Measurements from ENCODE around the gene MYO7B.
"Not testable (repeated sequence)": the region's sequence is repeated elsewhere in the genome, so short reads cannot be mapped to it uniquely, and the experiment has no call there.

Gene MYO7B

DNA sequence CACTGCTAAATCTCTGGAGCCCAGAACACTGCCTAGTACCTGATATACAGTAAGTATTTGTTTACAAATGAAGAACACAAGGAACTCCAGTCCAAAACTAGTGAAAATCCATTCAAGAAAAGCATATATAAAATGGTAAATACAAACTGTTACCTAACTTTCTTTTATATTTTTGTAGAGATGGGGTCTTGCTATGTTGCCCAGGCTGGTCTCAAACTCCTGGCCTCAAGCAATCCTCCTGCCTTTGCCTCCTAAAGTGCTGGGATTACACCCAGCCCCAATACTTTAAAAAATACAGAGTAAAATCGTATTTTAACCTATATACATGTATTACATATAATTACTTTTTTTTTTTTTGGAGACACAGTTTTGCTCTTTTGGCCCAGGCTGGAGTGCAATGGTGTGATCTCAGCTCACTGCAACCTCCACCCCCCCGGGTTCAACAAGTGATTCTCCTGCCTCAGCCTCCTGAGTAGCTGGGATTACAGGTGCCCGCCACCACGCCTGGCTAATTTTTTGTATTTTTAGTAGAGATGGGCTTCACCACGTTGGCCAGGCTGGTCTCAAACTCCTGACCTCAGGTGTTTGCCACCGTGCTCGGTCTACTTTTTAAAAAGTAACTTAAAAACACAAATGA, 11.2 kb upstream of the MYO7B start:
- DNase-seq (ENCODE audit: low read depth), result not testable (repeated sequence)

DNA sequence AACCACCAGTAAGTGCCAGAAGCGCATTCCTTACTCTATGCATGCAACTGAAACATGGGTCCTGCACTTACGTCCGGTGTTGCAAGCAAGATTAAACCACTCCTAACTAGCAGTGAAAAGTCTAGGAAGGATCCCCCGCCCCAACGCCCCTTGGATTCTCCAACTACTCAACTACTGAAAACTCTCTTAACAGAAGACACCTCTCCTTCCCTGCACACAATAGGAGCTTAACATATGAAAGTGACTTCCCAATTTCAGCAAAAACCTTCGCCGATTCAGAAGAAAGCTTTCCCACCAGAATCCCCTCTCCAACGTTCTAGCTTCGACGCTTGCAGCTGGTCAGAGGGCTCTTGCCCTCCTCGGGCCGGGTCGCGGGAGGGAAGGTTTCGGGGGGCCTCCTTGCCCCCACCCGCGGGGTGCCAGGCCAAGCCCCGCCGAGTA, 9.8 kb upstream of the MYO7B start:
- no peak for DNase-seq (ENCODE audit: low read depth)

DNA sequence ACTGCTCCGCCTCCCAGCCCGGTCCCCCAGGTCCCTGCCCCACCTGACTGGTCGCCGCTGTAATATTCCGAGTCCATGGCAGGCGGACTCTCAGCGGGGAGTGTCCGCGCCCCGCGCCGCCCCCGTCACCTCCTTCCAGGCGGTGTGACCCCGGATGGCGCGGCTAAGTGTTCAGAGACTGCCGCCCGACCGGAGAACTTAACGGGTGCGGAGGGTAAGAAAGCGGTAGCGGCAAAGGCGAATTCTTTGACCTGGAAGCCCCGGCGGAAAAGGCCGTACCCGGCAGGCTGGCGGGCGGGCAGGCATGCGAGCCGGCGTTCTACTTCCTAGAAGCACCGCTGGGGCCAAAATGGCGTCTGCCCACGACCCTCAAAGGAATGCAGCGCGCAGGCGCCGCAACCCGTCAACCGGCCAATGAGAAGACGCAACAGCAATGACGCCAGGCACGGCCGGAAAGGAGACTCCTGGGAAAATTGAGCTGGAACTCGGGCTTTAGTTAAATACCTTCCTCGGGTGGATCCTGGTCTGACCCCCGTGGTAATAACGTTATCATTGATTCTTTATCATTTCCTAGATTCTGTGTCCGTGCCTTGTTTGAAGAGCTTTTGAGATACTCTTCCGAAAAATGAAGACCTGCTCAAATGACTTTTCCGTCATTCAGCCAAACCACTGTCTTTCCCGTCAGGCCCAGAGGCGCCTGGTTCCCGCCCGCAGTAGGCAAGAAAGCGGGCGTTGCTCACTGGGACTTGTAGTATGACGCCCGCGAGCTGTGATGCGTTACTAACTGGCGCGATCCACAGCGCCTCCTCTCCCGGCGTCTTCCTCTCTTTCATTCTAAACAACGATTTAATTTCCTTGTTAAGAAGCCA, 9.1 kb upstream of the MYO7B start, which contains the start of gene IWS1:
TSS of gene IWS1 (minus strand) at position 358 of the 869 bp plus-strand sequence. CDS start at position 77, 281 bp downstream.
- DNase-seq (ENCODE audit: low read depth), result peak; percentile 88

DNA sequence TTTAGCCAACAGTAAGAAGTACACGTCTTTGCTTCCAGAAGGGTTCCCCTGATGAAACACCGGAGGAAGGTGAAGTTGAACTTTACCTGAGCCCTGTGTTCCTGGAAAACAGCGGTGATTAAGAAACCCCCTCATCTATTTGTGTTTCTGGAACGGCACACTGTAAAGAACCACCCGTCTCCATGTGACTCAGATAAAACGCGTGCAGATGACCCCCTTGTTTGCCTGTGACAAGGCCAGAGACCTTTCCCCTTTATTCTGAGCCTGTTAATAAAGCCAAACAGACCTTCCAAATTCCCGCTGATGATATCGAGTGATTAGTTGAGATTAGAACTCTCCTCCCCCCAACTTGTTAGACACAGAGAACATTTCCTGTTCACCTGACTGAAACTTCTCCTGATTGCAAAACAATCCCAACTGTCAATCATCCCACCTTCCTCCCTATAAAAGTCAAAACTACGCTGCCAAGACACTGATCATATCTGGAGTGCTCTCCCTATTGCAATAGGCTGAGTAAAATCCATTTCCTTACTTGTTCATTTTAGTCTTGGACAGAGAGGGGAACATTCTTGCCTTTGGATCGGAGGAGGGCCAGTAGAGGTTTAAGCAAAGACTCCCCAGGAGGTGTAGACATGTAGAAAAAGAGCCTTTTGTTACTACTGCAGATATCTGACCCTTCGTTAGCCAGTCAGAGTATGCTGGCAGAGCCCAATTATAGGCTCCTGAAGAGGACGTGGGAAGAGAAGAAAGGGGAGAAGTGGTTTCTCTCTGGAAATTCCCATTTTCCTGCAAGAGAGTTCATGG, 8.3 kb upstream of the MYO7B start:
- DNase-seq (ENCODE audit: low read depth), result no peak

DNA sequence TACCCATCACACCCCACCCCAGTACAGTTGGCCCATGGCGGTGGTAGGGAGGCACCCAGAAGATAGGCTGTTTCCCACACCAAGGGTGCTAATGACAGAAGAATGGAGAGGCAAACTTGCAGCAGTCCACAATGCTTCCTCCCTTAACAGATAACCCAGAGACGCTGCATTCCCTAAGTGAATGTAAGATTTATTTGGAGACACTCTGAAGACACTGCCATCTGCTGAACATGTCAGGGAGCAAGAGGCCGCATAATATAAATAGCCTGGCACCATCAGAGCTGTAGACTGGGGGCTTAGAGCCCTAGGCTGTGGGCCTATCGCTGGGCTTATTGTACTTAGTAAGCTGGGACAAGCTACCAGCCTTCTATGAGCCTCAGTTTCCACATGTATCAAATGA, 7.0 kb upstream of the MYO7B start:
- no peak for DNase-seq (ENCODE audit: low read depth)

DNA sequence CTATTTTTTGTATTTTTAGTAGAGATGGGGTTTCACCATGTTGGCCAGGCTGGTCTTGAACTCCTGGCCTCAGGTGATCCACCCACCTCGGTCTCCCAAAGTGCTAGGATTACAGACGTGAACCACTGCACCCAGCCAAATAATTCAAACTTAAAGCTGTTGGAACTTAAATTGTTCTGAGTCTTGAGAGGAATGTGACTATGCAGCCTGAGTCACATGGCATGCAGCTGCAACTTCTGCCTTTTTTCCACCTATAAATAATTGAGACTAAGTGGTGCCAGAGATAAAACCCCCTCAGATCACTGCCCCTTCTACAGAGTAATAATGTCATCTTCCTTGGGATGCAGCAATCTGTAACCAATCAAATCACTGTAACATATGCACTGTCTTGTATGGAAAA, 6.1 kb upstream of the MYO7B start:
- not testable (repeated sequence) for DNase-seq (ENCODE audit: low read depth)

DNA sequence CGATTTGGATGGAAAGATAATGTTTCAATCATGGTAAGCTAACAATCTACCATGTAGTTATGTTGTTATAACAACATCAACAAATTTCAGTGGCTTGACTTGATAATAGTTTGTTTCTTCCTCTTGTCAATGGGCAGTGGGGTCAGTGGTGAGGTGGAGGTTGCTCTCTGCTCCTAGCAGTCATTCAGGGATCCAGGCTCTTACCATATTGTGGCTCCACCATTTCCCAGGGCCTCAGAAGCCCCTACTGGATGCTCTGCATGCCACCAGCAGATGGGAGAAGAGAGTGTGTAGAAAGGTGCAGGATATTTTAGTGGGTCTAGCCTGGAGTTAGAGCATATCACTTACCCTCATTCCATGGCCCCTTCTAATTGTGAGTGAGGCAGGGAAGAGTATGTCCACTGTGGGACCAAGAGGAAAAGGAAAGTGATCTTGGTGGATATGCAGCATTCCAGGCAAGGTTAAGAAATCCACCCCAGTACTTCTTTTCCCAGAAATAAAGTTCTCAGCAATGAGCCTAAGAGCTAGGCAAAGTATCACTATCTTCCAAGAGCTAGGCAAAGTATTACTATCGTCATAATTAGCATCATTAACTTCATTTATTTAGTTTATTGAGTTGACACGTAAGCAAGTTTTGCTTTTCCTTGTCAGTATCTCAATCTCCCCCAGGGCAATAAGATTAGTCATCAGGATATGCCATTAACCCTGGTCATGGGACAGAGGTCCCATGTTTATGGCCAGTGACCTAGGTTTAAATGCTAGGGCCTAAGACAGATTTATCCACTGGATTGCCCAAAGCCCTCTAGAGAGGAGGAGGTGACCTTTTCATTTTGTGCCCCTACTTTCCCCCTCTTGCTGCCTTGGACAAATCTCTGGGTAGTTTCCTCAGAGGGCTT, 5.0 kb upstream of the MYO7B start:
- no peak for DNase-seq (ENCODE audit: low read depth)

DNA sequence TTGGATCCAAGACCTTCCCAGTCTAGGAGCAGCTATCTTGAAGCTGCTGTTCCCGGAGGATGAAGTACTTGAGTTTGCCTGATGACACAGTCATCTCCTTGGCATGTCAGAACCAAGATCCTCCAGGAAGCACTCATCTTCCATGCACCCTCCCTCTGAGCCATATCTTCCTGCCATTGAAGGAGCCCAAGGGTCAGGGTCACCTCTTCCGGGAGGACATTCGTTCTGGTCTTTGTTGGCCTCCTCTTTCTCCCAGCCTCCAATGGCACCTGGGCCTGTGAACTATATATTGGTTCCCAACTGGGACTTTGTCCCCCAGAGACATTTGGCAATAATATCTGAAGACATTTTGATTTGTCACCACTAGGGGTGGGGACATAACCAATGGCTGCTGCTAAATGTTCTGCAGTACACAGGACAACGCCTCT, 4.2 kb upstream of the MYO7B start:
- no peak for DNase-seq (ENCODE audit: low read depth)

DNA sequence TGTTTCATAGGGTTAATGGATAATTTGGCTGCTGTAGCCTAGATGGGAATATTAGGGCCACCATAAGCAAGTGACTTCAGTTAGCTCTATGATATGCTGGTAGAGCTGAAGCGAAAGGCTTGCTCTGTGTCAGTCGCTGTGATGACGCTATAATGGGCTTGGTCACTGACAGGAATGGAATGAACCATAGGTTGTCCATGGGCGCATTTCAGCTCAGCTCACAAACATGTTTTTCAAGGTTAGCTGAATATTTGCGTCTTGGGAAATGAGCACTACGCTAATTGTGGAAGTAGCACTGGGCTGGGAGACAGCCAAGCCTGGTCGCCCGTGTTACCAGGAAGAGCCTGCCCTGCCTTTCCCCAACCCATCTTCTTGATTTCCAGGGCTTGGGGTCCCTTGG, 3.2 kb upstream of the MYO7B start:
- no peak for DNase-seq (ENCODE audit: low read depth)

DNA sequence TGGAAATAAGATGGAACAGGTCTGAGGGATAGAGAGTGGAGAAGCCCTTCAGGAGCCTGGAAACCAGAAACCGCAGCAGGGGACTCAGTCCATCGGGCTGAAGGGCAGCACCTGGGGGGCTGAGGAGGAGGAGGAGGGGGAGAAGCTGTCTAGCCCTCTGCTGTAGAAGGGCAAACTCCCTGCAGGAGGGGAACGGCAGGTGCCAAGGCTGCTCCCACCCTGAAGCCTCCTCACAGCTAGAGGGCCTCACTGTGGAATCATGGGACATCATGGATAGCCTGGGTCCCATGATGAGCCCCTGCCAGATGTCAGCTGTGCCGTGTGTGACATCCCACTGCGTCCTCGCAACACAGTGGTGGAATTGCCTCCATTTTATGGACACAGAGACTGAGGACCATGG, 435 bp downstream of the MYO7B start:
- DNase-seq (ENCODE audit: low read depth), result no peak

DNA sequence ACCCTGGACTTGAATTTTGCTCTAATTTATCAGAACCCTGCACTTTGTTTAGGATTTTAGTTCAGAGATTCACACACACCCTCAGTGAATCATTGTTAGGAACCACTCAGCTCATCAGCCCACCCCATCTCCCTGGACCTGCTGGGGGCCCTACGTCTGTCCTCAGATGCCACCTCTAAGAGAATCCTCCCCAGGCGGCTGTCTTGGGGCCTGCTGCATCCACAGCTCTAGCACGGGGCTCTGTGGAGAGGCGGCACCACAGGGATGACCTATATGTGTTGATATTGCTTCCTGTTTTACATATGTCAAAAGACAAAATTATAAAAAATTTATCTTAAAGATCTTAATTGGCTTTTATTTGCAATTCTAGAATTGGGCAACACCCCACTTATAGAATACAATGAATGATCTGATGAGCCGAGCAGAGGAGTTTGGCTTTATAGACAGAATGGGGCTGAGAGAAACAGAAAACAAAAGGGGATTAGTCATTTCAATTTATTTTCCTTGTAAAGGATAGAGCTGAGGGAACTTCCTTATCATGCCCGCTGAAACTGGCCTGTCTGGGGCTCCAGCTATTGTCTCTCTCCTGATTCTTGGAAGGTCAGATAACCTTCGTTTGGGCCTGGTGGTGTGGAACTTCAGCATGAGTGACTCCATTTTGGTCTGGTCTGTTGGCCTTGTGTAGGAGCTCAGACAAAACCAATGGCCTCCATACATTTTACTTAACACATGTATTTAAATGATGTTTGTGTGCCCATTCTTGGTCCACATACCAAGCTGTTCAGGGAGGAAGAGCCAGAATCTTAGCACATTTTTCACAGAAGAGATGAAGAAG, 1.4 kb downstream of the MYO7B start:
- DNase-seq (ENCODE audit: low read depth), result no peak

DNA sequence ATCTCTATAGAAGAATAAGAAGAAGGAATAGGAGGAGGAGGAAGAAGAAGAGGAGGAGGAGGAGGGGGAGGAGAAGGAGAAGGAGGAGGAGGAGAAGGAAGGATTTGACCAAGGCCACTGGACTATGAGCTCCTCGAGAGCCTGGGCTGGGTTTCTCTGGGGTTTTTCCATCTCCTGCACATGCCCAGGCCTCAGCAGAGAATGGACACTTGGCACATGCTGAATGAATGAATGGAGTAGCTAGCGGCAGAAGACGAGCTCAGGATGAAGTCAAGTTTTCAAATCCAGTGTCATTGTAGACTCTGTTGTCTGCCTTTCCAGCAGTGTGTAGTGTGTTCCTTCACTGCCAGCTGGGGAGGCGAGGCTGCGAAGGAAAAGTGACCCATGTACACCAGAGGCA, 2.2 kb downstream of the MYO7B start:
- no peak for DNase-seq (ENCODE audit: low read depth)

DNA sequence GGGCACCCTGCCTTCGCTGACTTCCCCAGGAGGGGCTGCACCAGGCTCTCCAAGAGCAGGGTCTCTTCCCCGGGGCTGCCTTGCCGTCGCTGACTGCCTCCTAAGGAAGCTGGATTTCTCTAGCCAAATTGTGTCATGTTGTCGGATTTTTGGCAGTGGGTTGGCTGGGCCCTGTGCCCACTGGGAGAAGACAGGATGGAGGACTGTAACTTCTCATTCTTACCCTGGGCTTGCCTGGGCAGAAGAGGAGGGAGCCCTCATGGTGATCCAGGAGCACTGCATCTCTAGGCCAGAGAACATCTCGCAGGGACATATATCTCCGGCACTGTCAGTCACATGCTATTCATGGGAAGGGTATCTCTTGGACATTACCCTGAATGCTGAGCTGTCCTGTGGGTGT, 6.3 kb downstream of the MYO7B start:
- no peak for DNase-seq (ENCODE audit: low read depth)

DNA sequence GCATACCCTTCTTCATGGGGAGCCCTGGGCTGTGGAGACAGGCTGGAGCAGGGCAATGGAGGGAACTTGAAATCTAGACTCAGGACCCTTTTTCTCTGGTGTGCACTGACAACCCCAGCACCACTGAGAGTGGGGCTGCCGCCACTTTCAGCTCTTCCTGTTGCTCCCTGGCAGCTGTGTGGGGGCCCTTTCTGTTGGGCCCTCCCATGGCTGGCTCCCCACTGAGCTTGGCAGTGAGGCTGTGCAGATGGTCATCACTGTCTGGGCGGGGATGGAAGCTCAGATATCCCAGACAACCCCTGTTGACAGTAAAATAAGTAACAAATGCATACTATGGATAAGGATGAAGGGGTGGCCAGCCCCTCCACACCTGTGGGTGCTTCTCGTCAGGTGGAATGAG, 6.7 kb downstream of the MYO7B start:
- no peak for DNase-seq (ENCODE audit: low read depth)

DNA sequence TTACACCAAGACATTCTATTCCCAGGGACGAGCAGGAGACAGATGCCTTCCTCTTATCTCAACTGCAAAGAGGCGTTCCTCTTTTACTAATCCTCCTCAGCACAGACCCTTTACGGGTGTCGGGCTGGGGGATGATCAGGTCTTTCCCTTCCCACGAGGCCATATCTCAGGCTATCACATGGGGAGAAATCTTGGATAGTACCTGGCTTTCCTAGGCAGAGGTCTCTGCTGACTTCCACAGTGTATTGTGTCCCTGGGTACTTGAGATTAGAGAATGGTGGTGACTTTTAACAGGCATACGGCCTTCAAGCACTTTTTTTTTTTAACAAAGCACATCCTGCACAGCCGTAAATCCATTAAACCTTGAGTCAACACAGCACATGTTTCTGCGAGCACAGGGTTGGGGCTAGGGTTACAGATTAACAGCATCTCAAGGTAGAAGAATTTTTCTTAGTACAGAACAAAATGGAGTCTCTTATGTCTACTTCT, 7.6 kb downstream of the MYO7B start:
- not testable (repeated sequence) for DNase-seq (ENCODE audit: low read depth)

DNA sequence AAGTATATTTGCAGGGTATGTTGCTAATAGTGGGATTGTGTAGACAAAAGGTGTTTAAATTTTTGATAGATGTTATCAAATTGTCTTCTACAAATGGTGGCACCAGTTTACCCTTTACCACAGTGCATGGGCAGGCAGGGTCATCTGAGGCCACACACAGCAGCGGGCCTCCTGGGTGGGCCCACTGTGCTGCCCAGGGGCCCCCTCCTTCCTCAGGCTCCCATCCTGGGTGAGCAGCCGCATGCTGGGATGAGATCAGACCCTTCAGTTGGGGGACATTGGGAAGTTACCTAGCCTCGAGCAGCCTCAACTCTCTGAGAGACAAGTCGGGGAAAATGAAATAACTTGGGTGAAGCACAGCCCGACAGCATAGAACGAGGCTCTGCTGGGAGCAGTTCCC, 9.7 kb downstream of the MYO7B start:
- DNase-seq (ENCODE audit: low read depth), result no peak

DNA sequence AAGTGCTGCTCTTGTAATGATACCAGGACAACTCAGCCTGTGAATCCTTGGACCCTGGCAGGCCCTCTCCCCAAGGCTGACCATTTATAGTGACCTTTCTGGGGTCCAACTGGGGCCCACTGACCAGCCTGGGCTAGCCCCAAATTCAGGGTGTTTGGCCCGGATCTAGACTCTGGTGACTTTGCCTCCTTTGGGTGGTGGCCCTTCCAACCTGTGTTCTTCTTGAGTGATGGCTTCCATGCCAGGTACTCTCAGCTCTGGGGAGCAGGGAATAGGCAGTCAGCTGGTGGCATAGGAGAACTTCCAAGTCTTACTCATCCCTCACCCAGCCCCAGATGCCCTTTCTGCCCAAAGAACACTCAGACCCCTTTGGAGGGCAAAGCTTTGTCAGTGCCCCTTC, 10.3 kb downstream of the MYO7B start:
- no peak for DNase-seq (ENCODE audit: low read depth)

DNA sequence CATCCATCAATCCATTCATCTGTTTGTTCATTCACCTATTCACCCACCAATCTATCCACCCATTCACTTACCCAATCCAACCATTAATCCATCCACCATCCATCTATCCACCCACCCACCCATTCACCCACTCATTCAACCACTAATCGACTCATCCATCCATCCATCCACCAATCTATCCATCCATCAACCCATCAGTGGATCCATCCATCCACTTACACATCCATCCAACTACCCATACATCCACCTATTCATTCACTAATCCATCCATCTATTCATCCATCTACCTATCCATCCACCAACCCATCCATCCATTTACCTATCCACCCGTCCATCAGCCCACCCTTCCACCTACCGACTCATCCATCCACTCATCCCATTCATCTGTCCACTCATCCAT, 11.3 kb downstream of the MYO7B start:
- DNase-seq (ENCODE audit: low read depth), result no peak

DNA sequence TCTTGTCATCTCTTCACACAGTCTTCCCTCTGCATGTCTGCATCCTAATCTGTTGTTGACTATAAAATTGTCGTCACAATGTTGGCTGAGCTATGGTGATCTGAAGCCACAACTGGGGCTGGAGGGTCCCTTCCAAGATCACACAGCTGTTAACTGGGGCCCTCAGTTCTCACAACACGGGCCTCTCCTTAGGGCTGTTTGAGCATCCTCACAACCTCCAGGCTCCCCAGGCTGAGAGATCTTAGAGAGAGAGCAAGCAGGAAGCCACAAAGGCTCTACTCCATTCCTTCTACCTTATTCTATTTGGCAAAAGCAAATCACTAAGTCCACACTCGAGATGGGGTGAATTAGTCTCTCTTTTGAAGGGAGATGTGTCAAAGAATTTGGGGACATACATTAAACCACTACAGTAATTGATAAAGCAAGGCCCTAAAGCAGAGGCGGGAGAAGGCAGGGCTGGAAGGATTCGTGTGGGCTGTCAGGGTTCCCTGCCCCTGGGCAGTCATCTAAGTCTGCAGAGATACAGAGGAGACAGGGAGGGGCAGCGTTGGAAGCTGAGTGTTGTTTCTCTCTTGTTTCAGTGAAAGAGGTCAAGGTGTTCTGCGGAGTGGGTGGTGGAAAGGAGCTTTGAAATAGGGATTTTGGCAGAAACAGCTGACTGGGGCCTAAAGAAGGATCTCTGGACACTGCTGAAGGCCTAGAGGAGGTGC, 15.9 kb downstream of the MYO7B start:
- no peak for DNase-seq (ENCODE audit: low read depth)

DNA sequence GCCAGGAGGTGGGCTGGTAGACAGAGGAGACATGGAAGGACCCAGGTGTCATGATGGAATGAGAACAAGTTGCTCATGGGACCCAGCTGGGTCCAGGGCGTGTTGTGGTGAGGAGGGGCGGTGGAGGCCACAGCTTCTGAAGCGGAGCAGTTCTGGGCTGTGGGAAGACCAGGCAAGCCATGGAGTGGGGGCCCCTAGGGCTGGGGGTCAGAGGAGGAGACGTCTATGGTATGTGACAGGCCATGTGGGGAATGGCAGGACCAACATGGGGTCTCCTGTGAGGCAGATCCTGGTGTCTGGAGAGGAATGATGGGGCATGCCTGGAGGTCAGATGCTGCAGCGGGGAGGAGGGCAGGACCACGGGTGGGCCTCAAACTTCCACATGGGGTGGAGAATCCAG, 16.9 kb downstream of the MYO7B start:
- no peak for DNase-seq (ENCODE audit: low read depth)
